GM19351 (cell line): Measurements from ENCODE around the gene NPC1L1.

Experiments used
- ATAC-seq: cut with Tn5 transposase; IDR thresholded peaks from one replicate; pipeline ENCODE4 v1.9.1; 2021; ENCODE audit warnings: mild to moderate bottlenecking, moderate library complexity; ENCODE audit not compliant: unreplicated experiment

The NPC1L1 gene, protein sequence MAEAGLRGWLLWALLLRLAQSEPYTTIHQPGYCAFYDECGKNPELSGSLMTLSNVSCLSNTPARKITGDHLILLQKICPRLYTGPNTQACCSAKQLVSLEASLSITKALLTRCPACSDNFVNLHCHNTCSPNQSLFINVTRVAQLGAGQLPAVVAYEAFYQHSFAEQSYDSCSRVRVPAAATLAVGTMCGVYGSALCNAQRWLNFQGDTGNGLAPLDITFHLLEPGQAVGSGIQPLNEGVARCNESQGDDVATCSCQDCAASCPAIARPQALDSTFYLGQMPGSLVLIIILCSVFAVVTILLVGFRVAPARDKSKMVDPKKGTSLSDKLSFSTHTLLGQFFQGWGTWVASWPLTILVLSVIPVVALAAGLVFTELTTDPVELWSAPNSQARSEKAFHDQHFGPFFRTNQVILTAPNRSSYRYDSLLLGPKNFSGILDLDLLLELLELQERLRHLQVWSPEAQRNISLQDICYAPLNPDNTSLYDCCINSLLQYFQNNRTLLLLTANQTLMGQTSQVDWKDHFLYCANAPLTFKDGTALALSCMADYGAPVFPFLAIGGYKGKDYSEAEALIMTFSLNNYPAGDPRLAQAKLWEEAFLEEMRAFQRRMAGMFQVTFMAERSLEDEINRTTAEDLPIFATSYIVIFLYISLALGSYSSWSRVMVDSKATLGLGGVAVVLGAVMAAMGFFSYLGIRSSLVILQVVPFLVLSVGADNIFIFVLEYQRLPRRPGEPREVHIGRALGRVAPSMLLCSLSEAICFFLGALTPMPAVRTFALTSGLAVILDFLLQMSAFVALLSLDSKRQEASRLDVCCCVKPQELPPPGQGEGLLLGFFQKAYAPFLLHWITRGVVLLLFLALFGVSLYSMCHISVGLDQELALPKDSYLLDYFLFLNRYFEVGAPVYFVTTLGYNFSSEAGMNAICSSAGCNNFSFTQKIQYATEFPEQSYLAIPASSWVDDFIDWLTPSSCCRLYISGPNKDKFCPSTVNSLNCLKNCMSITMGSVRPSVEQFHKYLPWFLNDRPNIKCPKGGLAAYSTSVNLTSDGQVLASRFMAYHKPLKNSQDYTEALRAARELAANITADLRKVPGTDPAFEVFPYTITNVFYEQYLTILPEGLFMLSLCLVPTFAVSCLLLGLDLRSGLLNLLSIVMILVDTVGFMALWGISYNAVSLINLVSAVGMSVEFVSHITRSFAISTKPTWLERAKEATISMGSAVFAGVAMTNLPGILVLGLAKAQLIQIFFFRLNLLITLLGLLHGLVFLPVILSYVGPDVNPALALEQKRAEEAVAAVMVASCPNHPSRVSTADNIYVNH (N-terminal part only)

DNA sequence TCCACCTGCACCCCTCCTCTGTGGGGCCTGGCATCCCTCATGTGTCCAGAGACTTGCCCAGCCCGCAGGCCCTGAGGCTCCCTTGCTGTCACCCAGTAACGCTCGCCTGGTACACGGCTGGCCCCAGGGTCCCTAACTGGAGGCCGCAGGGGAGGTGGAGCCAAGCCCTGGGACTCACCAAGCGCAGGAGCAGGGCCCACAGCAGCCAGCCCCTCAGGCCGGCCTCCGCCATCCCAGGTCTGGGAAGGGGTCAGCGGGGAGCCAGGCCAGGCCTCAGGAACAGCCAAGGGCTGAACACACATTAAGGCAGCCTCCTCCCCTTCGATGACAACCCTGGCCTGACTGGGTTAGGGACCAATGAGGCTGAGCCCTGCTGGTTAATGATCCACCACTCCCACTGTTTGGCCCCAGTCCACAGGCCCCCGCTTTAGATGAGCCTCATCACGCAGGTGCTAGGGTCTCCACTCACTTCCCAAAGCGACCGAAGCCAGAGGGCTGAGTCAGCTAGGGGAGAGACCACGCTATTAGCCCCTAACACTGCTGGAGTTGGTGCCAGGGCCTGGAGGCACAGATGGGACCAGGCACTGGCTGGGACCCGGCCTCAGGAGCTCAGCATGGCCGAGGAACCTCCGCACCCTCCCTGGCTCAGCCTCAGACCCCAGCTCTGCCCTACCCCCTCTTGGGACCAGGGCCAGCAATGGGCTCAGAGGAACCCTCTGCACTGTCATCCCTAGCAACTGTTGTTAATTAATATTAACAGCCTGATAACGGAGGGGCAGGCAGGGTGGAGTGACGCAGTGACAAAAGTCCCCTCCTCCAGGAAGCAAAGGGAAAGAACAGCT, at the start of gene NPC1L1:
NPC1L1 (minus strand) TSS at position 303 of the 842 bp plus-strand sequence; CDS start at position 232, 71 bp downstream.
- ATAC-seq = no peak

GRCh38 chr7:44590910-44591309, 49.8 kb upstream of the NPC1L1 start:
- no peak for ATAC-seq

- ATAC-seq = peak; percentile 45
Observed at GRCh38 chr7:44587843-44588711, 46.9 kb upstream of the NPC1L1 start.

DNA sequence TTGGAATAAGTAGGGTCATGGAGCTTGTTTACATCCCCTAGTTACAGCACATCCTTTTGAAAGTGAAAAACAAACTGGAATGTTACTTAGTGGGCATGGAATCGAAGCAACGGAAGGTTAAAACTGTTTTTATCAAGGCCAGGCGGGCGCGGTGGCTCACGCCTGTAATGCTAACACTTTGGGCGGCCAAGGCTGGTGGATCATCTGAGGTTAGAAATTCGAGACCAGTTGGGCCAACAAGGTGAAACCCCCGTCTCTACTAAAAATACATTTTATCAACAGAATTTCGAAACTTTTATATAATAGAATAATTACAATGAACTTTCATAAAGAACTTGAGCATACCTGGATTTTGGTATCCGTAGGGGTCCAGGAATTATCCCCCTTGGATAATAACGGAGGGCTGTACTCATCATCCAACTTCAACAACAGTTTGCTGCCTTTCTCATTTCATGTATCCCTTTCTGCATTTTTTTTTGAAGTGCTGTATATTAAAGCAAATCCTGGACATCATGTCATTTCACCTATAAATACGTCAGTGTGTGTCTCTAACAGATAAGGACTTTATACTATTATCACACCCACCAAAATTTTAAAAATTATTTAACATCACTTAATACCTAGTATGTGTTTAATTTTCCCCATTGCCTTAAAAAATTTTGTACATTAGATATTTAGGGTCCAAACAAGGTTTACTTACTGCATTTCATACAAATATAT, 42.2 kb upstream of the NPC1L1 start:
- no peak for ATAC-seq

DNA sequence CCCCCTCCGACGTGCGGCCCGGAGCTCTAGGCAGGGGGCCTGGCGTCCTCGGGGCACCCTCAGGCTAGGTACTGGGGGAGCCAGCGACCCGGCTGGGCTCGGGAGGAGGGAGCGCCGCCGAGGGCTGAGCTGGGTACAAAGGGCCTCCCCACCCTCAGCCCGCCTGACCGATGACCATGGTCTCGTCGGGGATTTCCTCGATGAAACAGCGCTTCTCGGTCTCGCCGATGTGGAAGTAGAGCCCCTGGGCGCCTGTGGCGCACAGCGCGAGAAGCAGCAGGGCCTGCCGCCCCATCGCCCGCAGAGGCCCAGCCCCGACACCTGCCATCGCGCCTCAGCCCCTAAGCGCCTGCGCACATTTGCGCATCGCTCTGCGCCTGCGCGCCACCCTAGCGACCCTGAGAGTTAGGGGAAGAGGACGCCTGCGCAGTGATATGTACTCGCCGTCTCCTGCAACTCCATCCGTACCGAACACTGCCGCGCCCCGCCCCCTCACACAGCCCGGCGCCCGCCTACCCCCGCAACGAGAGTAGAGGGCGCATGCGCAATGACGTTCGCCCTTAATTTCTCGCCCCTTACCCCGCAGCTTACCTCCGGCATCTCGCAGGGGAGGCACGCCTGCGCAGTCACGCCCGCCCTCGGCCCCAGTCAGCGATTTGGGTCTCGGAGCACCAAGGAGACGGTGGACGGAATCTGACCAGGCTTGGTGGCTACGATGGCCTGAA, 40.9 kb upstream of the NPC1L1 start, which contains the start of gene TMED4:
TMED4 (minus strand) TSS at position 353 of the 725 bp plus-strand sequence; CDS start at position 328, 25 bp downstream.
- ATAC-seq = peak; percentile 84

GRCh38 chr7:44580945-44581878, 40.1 kb upstream of the NPC1L1 start:
- ATAC-seq = peak; percentile 51

DNA sequence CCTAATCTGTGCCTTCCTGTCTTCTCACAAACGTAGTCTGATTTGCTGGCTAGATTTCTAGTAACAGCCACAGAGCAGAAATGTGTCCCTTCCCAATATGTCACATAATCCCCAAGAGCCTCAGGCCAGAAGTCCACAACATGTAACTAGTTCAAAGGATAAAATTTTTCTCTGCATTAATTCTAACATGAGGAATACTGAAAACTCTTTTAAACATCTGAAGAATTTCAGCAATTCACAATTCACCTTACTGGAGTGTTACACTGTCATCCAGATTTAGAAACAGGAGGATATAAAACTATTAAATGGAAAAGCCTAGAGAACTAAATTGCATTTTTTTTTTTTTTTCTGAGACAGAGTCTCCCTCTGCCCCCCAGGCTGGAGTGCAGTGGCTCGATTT, 35.1 kb upstream of the NPC1L1 start:
- ATAC-seq = no peak

DNA sequence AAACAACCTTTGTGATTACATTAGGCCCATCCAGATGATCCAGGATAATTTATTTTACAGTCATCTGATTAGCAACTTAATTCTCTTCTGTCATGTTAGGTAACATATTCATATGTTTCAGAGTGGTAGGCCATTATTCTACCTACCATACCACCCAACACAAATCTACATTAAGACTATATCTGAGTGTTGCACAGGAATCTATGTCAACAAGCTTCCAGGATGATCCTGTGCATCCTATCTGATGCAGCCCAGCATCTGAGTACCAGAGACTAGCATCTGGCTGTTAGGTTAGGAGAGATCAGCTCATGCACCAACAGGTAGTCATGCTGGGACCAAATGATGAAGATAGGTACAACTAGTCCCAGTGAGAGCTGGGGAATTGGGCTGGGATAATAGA, 33.9 kb upstream of the NPC1L1 start:
- ATAC-seq = no peak

DNA sequence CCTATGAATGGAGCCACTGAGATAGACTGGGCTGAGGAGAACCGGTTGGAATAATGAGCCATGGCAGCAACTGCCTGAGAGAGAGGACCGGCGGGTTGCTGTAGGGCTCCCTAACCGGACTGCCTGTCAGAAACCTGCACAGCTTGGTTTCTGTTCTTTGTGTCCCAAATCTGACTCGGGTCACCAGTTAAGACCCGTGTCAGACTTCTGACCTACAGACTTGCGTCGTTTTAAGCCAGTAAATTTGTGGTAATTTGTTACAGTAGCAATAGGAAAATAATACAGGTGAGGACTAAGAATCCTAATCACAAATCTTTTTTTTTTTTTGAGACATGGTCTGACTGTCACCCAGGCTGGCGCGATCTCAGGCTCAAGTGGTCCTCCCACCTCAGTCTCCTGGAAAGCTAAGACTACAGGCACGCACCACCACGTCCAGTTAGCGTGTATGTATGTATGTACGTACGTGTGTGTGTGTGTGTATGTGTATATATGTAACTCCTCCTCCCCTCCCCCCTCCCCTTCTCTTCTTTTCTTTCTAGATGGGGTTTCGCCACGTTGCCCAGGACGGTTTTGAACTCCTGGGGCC, 33.2 kb upstream of the NPC1L1 start:
- no peak for ATAC-seq

- ATAC-seq = peak; percentile 96
Observed at GRCh38 chr7:44573464-44574286, 32.5 kb upstream of the NPC1L1 start, which contains the start of gene DDX56. Gene DDX56, minus strand, starts transcription at chr7:44573908. Its CDS starts 13 bp downstream, at chr7:44573895.

- ATAC-seq = no peak
Observed at GRCh38 chr7:44572771-44573170, 31.6 kb upstream of the NPC1L1 start.

GRCh38 chr7:44569959-44570358, 28.8 kb upstream of the NPC1L1 start:
- ATAC-seq = no peak

- no peak for ATAC-seq
Observed at GRCh38 chr7:44568771-44569560, 27.8 kb upstream of the NPC1L1 start.

DNA sequence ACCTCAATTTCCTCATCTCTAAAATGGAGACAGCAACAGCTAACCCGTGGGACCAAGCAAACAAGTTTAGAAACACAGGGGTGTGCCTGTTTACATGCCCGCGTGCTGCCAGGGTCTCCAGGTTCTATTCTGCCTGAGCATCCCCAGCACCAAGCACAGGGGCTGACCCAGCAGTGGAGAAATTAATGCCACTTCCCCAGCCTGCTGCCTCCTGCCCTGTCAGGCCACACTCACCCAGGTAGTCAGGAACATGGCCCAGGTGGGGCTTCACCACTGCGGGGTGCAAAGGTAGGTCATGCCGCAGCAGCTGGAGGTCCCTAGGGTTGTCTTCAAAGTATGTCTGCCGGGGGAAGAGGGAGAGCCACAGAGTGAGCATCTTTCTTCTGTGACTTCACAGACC, 26.8 kb upstream of the NPC1L1 start:
- no peak for ATAC-seq
